Stimulated activated naive CD4-positive, alpha-beta T cell (primary cell): ENCODE data around the gene VRK1.
"Not testable (repeated sequence)": the region's sequence is repeated elsewhere in the genome, so short reads cannot be mapped to it uniquely, and the experiment has no call there.

Experiments
- DNase-seq, 6 experiments: peaks; one replicate each; lab custom pipeline; 2025; lab: John Stamatoyannopoulos, UW

The VRK1 gene

GRCh38 chr14:96883974-96884373, 86.8 kb downstream of the VRK1 start:
- DNase-seq, result not testable (repeated sequence)

GRCh38 chr14:96888158-96888557, 91.0 kb downstream of the VRK1 start:
- no peak for DNase-seq

- no peak for DNase-seq
Observed at GRCh38 chr14:96888593-96888992, 91.4 kb downstream of the VRK1 start.

DNA sequence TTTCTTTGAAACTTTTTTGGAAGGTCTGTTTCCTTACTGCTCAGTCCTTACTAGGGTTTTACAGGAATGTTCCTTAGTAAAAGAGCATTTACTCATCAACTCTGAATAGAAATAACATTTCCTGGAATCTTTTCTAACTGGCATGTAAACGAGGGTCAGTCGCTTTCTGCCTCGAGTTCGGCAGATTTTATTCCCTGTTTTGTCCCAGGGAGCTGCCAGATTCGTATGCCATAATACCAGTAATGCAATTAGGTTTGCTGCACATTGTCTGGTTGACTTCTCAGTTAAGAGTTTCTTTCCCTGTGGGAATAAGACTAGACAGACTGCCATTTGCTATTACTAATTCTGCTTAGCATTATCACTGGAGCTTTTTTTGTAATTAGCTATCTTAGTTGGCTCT, 91.9 kb downstream of the VRK1 start:
- DNase-seq, result no peak

GRCh38 chr14:96893966-96894622, 96.9 kb downstream of the VRK1 start:
- no peak for DNase-seq

- no peak for DNase-seq
Observed at GRCh38 chr14:96894966-96895365, 97.8 kb downstream of the VRK1 start.

- DNase-seq, result no peak
Observed at GRCh38 chr14:96895658-96896271, 98.6 kb downstream of the VRK1 start.

- DNase-seq, result no peak
Observed at GRCh38 chr14:96897184-96897583, 100.0 kb downstream of the VRK1 start.

- no peak for DNase-seq
Observed at GRCh38 chr14:96901227-96901626, 104.0 kb downstream of the VRK1 start.

- DNase-seq, result no peak
Observed at GRCh38 chr14:96902004-96902403, 104.8 kb downstream of the VRK1 start.

DNA sequence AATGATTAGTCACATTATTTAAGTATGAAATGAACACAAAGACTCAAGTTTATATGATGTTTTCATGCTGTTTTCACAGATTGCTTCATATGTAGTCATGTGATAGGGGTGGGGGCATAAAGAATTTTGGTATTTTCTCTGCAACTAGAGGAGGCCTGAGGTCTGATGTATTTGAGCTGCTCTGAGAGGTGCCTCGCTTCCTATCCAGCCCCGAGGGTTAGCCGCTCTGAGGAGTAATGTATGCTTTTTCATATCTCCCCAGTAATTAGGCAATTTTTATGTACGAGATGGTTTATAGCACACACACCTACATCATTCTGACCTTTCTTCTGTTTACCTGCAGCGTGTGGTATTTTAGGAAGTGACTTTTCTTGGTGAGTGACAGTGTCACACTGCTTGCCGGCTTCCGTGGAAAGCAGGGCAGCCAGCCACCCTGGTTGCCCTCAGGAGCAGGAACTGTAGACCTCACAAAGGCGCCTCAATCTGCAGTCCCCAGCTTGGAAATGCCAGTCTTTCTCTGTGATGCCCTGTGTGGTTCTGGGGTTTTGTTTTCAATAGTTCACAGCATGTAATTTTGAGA, 106.4 kb downstream of the VRK1 start:
- no peak for DNase-seq

DNA sequence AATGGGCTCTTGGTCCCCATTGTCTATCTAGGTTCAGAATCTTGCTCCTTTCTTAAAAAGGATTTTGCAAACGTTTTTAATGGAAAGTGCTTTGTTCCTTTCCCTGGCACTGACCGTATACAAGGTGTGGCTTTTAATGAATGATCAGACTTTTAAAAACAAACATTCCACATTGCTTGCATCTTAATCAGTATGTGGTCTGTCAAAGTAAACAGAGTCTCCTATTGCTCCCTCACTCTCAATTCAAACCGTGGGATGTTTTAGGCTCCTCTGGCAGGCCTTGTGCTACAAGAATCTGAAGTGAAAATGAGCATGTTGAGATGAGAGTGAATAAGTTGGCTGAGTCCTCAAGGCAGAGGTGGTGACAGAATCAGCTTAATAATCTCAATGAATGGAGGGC, 107.0 kb downstream of the VRK1 start:
- no peak for DNase-seq

DNA sequence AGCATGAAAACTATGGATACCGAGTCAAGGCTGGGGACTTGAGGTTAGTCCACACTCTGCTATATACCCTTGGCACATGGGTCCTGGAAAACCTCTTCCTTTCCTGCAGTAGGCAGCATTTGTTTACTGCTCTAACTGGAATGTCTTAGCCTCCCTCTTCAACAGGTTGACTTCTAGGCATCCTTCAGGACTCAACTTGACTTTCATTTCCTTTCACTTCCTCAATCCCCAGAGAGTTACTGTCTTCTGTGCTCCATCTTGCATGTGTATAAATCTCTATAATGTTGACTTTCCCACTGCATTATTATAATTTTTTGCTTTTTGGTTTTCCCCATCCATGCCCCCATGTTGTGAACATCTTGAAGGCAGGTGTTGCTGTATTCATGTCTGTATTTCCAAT, 107.9 kb downstream of the VRK1 start:
- no peak for DNase-seq

DNA sequence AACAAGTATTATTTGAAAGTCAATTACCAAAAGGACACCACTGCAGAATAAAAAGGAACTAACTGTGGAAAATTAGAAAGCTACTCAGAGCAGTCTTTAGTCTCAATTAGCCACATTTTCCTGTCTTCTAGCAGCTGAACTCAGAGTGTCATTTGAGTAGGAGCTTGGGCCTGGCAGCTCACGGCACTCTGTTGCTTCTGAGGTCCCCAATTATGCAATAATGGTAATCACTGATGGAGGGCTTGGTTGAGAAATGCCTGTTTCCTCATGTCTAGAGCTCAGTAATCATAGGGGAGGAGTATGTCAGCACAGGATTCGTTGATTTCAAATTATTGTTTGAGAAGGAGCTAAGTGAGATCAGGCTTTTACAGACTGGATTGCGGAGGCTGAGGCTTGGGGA, 108.6 kb downstream of the VRK1 start:
- no peak for DNase-seq

GRCh38 chr14:96906434-96906833, 109.3 kb downstream of the VRK1 start:
- DNase-seq, result no peak

DNA sequence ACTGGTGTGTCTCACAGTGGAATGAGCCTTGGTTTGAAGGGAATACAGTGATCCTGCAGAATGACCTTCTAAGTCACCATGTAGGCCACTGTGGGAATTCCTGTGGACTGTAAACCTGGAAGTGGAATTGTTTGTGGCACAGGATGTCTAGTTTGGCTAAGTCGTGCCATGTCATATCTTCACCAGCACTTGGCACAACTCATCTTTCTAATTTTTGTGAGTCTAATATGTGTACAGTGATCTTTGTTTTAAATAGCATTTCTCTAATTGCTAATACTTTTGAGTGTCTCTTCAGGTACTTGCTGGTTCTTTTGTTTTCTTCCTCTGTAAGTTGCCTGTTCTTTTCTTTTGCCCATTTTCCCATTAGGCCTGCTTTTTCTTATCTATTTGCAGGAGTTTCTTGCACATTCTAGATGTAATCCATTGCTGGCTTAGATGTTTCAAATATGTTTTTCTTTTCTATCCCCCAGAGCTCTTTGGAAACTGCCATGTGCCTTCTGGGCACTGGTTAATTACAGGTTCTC, 112.7 kb downstream of the VRK1 start:
- DNase-seq, result no peak

DNA sequence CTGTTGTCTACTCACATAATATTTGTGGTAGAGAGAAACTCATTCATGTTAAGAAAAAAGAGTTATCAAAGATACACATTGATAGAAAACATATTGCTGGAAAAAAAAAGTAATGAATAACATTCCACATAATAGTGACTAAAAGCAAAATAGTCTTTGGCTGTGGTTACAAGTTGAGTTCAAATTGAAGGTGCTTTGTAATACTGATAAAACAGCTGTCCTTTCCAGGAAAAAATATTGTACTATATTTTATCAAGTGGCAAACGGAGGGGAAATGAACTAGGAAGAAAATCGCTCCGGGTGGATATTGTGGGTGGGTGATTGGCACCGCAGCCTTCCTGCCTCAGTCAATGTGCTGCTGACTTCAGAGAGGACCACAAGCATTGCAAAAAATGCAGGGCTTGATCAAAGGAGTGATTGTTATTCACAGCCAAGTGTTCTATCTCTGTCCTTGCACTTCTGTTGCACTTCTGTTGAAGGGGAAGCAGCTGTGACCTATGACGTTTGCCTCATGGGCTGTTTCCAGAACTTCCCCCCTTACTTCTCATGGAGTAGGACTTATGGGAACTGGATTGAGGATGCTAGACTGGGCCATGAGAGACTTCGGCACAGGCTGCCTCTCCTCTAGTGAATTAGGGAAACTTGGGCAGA, 114.4 kb downstream of the VRK1 start:
- DNase-seq, result no peak

DNA sequence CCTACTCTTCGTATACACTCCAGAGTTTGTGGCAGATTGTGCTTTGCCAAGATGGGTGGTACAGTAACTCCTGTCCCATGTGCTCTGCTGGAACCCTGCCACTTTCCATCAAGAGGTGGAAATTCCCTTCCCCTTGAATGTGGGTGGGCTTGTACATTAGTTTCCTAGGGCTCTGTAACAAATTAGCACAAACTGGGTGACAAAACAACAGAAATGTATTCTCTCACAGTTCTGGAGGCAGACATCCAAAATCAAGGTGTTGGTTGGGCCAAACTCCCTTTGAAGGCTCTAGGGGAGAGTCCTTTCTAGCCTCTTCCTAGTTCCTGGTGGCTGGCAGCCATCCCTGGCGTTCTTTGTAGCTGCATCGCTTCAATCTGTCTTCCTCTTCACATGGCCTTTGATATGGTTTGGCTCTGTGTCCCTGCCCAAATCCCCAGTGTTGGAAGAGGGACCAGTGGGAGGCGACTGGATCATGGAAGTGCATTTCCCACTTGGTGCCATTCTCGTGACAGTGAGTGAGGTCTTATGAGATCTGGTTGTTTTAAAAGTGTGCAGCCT, 117.5 kb downstream of the VRK1 start:
- DNase-seq, result no peak

GRCh38 chr14:96915478-96915877, 118.3 kb downstream of the VRK1 start:
- no peak for DNase-seq

DNA sequence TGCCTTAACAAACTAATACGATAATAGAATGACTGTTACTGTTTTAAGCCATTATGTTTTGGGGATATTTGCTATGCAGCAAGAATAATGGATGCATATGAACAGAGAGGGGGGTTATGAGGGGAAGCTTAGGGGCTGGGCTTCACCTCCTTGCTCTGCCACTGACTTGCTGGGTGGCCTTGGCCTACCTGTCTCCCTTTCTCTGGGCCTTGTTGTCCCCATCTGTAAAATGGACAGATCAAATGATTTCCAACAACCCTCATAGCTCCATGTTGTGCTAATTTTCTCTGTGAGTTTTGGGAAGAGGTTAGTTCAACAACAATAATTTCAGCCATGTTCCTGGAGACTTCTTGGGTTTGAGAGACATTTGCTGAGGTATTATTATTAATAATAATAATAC, 119.6 kb downstream of the VRK1 start:
- DNase-seq, result no peak

DNA sequence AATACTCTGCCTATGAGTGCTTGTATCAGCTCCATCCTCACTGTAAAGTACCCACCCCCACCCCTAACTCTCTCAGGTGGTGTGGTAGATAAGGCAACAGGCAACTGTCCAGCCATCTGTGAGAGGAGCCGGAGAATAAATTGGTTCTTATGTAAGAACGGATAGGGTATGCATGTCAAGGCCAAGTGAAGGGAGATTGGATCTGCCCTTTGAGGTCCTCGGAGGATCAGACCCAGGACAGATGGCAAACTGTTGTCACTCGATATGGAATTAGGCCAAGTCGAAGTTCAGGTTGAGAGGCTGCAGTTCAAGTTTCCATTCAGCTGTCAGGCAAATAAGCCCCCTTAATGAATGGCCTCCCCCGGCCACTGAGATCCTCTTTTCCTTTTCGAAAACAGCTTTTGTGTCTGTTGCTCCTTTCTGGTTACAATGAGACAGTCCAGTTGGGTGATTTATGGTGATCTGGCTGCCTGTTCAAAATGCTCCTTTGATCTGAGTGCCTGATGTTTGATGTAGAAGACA, 120.3 kb downstream of the VRK1 start:
- no peak for DNase-seq

GRCh38 chr14:96920023-96920422, 122.8 kb downstream of the VRK1 start:
- DNase-seq, result no peak
